ENCODE results near the gene ACTN2. TPM values are rescaled to one million over a fixed set of nuclear protein-coding genes. Genes with fewer than 3 reads are reported as not detected.

Gene ACTN2
- total RNA-seq, 1 experiment from 2014 or later = 0.49 TPM

DNA sequence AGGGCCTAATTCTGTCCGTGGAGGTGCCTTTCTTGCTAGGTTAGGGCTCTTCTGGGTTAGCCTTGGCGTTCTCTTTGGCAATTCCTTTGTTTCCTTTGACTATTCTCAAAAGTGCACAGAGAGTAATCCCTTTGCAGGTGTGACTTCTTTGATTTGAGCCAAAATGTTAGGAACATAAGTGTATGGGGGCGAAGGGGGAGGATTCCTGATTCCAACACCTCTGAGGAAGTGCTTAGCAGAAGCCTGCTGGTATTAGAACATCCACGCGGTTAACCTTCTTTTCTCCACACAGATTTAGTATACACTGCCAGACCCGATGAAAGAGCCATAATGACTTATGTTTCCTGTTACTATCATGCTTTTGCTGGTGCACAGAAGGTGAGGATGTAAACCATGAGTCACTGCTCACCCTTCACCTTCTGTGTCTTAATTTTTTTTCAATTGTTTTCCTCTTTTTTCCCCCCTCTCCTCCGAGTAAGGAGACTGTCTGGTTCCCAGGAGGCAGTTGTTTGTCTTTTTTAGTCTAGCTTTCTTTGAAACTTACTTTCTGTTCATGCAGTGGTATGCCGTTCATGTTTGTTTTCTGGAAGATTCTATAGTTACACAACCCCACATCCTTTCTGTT lies 48.0 kb downstream of the ACTN2 start:
- H3K27ac ChIP-seq (ENCODE audit: low read length) = no peak overlapping the region
- no peak overlapping the region for H3K4me3 ChIP-seq (ENCODE audit: low read depth in 2 of 2, low read length in 2 of 2)
- DNase-seq (ENCODE audit: low read depth, low spot score) (no peak), ATAC-seq (no peak)
- no peaks in the 10 kb centered on the region for H3K4me1 ChIP-seq (ENCODE audit: control insufficient read depth, insufficient read depth, low read length)
- TF ChIP-seq, protein P1, sequence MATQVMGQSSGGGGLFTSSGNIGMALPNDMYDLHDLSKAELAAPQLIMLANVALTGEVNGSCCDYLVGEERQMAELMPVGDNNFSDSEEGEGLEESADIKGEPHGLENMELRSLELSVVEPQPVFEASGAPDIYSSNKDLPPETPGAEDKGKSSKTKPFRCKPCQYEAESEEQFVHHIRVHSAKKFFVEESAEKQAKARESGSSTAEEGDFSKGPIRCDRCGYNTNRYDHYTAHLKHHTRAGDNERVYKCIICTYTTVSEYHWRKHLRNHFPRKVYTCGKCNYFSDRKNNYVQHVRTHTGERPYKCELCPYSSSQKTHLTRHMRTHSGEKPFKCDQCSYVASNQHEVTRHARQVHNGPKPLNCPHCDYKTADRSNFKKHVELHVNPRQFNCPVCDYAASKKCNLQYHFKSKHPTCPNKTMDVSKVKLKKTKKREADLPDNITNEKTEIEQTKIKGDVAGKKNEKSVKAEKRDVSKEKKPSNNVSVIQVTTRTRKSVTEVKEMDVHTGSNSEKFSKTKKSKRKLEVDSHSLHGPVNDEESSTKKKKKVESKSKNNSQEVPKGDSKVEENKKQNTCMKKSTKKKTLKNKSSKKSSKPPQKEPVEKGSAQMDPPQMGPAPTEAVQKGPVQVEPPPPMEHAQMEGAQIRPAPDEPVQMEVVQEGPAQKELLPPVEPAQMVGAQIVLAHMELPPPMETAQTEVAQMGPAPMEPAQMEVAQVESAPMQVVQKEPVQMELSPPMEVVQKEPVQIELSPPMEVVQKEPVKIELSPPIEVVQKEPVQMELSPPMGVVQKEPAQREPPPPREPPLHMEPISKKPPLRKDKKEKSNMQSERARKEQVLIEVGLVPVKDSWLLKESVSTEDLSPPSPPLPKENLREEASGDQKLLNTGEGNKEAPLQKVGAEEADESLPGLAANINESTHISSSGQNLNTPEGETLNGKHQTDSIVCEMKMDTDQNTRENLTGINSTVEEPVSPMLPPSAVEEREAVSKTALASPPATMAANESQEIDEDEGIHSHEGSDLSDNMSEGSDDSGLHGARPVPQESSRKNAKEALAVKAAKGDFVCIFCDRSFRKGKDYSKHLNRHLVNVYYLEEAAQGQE (IDR thresholded peaks at IDR 0.05; ENCODE audit: insufficient read depth in 1 of 2, low read depth in 2 of 2, low read length in 1 of 2) = no peak
- TF ChIP-seq TCF7L2 (IDR thresholded peaks at IDR 0.05; ENCODE audit: low read depth, low read length) (no peak), SIN3A (IDR thresholded peaks at IDR 0.05; ENCODE audit: borderline replicate concordance, insufficient read depth, low read depth, low read length) (no peak), POLR2AphosphoS5 (IDR thresholded peaks at IDR 0.05; ENCODE audit: low read depth, low read length) (no peak)
- TF ChIP-seq, protein P2, sequence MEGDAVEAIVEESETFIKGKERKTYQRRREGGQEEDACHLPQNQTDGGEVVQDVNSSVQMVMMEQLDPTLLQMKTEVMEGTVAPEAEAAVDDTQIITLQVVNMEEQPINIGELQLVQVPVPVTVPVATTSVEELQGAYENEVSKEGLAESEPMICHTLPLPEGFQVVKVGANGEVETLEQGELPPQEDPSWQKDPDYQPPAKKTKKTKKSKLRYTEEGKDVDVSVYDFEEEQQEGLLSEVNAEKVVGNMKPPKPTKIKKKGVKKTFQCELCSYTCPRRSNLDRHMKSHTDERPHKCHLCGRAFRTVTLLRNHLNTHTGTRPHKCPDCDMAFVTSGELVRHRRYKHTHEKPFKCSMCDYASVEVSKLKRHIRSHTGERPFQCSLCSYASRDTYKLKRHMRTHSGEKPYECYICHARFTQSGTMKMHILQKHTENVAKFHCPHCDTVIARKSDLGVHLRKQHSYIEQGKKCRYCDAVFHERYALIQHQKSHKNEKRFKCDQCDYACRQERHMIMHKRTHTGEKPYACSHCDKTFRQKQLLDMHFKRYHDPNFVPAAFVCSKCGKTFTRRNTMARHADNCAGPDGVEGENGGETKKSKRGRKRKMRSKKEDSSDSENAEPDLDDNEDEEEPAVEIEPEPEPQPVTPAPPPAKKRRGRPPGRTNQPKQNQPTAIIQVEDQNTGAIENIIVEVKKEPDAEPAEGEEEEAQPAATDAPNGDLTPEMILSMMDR (IDR thresholded peaks at IDR 0.05) = no peak
- in situ Hi-C loops (cut with HindIII; ENCODE audit: low pct_unique_long_range_greater_than_20kb, low sequenced_read_pairs) (no loop called here), intact Hi-C loops (cut with micrococcal nuclease; ENCODE audit: unreplicated experiment) (no loop called here)
- no peaks in the 10 kb centered on the region for H3K9me3 ChIP-seq (ENCODE audit: control insufficient read depth, insufficient read depth, low read depth, low read length)
- ChIA-PET POLR2A (no interaction called here), CTCF (no interaction called here)
- no peaks in the 10 kb centered on the region for H3K27me3 ChIP-seq (ENCODE audit: control insufficient read depth, insufficient read depth, low read length)
- no TSS peak for BruUV-seq (replicated peaks)
- H3K36me3 ChIP-seq (ENCODE audit: control insufficient read depth, insufficient read depth, low read length) = no peaks in the 10 kb centered on the region

DNA sequence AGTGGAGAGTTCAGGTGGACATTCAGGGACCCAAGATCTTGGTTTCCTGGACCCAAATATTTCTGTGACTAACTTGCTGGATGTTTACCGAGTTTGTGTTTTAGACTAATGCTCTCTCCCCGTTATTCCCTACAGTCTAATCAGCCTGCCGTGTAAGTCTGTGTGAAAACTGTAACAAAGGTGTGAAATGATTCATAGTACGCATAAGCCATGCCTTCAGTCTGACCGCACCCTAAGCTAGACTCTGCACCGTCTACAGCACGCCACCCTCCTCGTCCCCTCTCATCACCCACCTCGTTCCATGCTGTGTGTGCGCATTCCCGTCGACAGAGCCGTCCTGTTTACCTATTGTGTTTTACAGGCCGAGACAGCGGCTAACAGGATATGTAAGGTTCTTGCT lies 50.5 kb downstream of the ACTN2 start:
- H3K4me1 ChIP-seq (ENCODE audit: control insufficient read depth, insufficient read depth, low read length) = no peaks in the 10 kb centered on the region
- H3K36me3 ChIP-seq (ENCODE audit: control insufficient read depth, insufficient read depth, low read length) = no peaks in the 10 kb centered on the region
- H3K9me3 ChIP-seq (ENCODE audit: control insufficient read depth, insufficient read depth, low read depth, low read length) = no peaks in the 10 kb centered on the region
- no peak overlapping the region for H3K27ac ChIP-seq (ENCODE audit: low read length)
- ChIA-PET POLR2A (no interaction called here), CTCF (no interaction called here)
- H3K4me3 ChIP-seq (ENCODE audit: low read depth in 2 of 2, low read length in 2 of 2) = no peak overlapping the region
- DNase-seq (ENCODE audit: low read depth, low spot score) (no peak), ATAC-seq (no peak)
- BruUV-seq (replicated peaks) = no TSS peak
- in situ Hi-C loops (cut with HindIII; ENCODE audit: low pct_unique_long_range_greater_than_20kb, low sequenced_read_pairs) (no loop called here), intact Hi-C loops (cut with micrococcal nuclease; ENCODE audit: unreplicated experiment) (no loop called here)
- TF ChIP-seq TCF7L2 (IDR thresholded peaks at IDR 0.05; ENCODE audit: low read depth, low read length) = no peak
- TF ChIP-seq POLR2AphosphoS5 (IDR thresholded peaks at IDR 0.05; ENCODE audit: low read depth, low read length) = no peak
- TF ChIP-seq, protein P2 (IDR thresholded peaks at IDR 0.05) = no peak
- TF ChIP-seq, protein P1 (IDR thresholded peaks at IDR 0.05; ENCODE audit: insufficient read depth in 1 of 2, low read depth in 2 of 2, low read length in 1 of 2) = no peak
- no peak for TF ChIP-seq SIN3A (IDR thresholded peaks at IDR 0.05; ENCODE audit: borderline replicate concordance, insufficient read depth, low read depth, low read length)
- H3K27me3 ChIP-seq (ENCODE audit: control insufficient read depth, insufficient read depth, low read length) = no peaks in the 10 kb centered on the region
